HL-60 (cell line): ENCODE data around the gene COL28A1.
A peak's percentile ranks its signal among the peaks of the same experiment; 100 is the strongest.

ENCODE experiments used
- DNase-seq, 2 experiments: peaks; one replicate each; pipeline ENCODE4 v3.0.0-alpha.2; 2010 to 2020; ENCODE audit warnings: low read depth in 1 of 2, low spot score in 1 of 2
- H3K27ac ChIP-seq: fragments of 250-450 bp; sonication (Bioruptor Pico); replicated peaks from 2 replicates; pipeline ENCODE4 v1.5.1; 2020; ENCODE audit warnings: mild to moderate bottlenecking, moderate library complexity
- H3K27me3 ChIP-seq: fragments of 250-450 bp; sonication (Bioruptor Pico); 2 replicates; pipeline ENCODE4 v1.5.1; 2021; ENCODE audit warnings: mild to moderate bottlenecking, moderate library complexity; ENCODE audit not compliant: insufficient read depth, poor library complexity, severe bottlenecking
- H3K4me3 ChIP-seq: replicated peaks from 2 replicates; pipeline ENCODE4 v1.5.1; 2011; ENCODE audit warnings: mild to moderate bottlenecking, control low read depth, low read length; ENCODE audit not compliant: insufficient read depth
- CTCF ChIP-seq: IDR thresholded peaks from one replicate; pipeline ENCODE4 v1.5.1; 2011; ENCODE audit warnings: low read length, control low read depth, inconsistent platforms; ENCODE audit not compliant: insufficient read depth
- GABPA ChIP-seq: IDR thresholded peaks from 2 replicates; pipeline ENCODE4 v1.6.1; 2012; ENCODE audit warnings: low read depth
- POLR2AphosphoS5 ChIP-seq: IDR thresholded peaks from 2 replicates; pipeline ENCODE4 v1.6.1; 2012; ENCODE audit warnings: low read depth
- REST ChIP-seq: IDR thresholded peaks from 2 replicates; pipeline ENCODE4 v1.6.1; 2012; ENCODE audit warnings: low read depth; ENCODE audit not compliant: insufficient replicate concordance
- SPI1 ChIP-seq: IDR thresholded peaks from 2 replicates; pipeline ENCODE4 v1.6.1; 2012; ENCODE audit warnings: low read depth, mild to moderate bottlenecking, borderline replicate concordance

The COL28A1 gene

GRCh38 chr7:7577888-7578287 is 42.2 kb upstream of the COL28A1 start:
- Histone ChIP-seq H3K27me3 (no peaks in the 10 kb centered on the region), H3K4me3 (no peak overlapping the region), H3K27ac (no peak overlapping the region)
- peak; percentile 41 to 51 for DNase-seq
- TF ChIP-seq GABPA: no peak
- no peak for TF ChIP-seq REST
- TF ChIP-seq POLR2AphosphoS5: no peak
- TF ChIP-seq CTCF: no peak
- TF ChIP-seq SPI1: peak; percentile 81

GRCh38 chr7:7576344-7576743 is 40.7 kb upstream of the COL28A1 start:
- Histone ChIP-seq H3K27me3 (no peaks in the 10 kb centered on the region), H3K4me3 (no peak overlapping the region), H3K27ac (no peak overlapping the region)
- DNase-seq: no peak
- TF ChIP-seq SPI1: peak; percentile 30; the same call in 1 of the 2 replicates
- TF ChIP-seq POLR2AphosphoS5: no peak

- Histone ChIP-seq H3K27ac (no peak overlapping the region), H3K4me3 (no peak overlapping the region), H3K27me3 (no peaks in the 10 kb centered on the region)
- TF ChIP-seq REST (no peak), POLR2AphosphoS5 (no peak), SPI1 (no peak), CTCF (no peak), GABPA (no peak)
- DNase-seq: no peak
These were observed 38.0 kb upstream of the COL28A1 start for GRCh38 chr7:7573701-7574100.

- H3K27ac ChIP-seq: no peak overlapping the region
- DNase-seq: no peak
- no peak for TF ChIP-seq GABPA
- no peak for TF ChIP-seq POLR2AphosphoS5
- TF ChIP-seq REST: no peak
- no peak for TF ChIP-seq SPI1
- TF ChIP-seq CTCF: no peak
- H3K4me3 ChIP-seq: no peak overlapping the region
- no peaks in the 10 kb centered on the region for H3K27me3 ChIP-seq
These were observed 34.9 kb upstream of the COL28A1 start for GRCh38 chr7:7570584-7570983.
